ENCODE results near the gene CTNNBIP1.

Gene CTNNBIP1

DNA sequence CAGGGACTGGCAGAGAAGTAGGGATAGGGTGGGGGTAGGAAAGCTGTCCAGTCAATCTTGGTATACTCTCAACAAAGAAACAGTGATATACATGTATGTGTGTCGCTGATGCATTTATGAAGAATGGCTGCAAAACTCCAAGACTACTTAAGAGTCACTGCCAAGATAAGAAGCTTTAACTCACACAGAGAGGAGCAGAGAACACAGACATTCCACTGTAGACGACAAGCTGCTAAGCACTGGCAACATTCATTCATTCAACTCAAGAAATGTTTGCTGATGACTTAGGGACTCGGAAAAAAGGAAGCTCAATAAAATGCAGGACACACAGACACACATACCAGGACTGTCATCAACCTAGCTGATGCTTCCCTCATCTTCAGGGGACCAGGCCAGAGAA, 5.5 kb downstream of the CTNNBIP1 start:
- DNase-seq (ENCODE audit: low spot score), result no peak

DNA sequence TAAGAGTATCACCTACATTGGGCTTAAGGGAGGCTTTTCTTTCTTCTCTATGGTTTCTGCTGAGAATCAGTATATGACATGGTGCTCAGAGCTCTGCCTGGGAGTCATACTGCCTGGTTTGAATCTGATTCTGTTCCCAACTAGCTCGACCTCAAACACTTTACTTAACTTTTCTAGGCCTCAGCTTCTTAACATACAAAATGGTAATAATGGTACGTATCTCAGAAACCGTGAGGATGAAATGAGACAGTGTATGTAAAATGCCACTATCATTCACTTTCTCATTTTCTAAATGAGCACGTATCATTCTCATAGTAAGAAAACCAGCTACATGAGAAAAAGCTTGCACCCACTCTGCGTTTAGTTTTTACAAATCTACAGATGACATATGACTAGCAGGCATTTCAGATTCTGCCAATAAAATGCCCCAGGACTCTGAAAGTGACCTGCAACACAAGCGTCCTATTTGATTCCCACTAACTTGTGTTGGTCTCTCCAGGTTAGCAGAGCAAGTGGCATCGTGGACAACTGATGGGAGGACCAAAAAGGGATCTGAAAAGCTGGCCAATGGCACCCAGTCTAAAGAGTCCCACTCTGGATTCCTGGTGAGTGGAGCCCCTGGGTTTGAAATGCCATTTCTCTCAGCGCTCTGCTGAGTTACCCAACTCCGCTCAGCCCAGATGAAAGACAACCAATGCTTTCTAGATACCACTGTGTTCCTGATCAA, 6.1 kb downstream of the CTNNBIP1 start:
- no peak for DNase-seq (ENCODE audit: low spot score)

DNA sequence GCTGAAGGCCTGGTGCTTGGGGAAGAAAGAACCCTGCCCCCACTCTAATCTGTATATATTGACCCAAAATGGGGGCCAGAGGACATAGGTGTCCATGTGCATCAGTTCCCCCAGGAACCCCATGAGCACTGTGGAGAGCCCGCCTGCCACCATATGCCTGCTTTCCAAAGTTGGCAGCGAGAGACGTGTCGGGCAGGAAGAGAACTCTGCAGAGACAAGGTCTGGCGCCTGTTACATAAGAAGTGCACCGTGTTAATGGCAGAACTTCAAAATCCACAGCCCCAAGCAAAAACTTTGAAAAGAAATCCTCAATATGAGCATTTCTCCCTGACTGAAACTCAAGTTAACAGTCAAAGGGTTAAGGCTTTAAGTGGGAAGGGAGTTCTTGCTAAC, 8.0 kb downstream of the CTNNBIP1 start:
- peak; percentile 69 for DNase-seq (ENCODE audit: low spot score)

DNA sequence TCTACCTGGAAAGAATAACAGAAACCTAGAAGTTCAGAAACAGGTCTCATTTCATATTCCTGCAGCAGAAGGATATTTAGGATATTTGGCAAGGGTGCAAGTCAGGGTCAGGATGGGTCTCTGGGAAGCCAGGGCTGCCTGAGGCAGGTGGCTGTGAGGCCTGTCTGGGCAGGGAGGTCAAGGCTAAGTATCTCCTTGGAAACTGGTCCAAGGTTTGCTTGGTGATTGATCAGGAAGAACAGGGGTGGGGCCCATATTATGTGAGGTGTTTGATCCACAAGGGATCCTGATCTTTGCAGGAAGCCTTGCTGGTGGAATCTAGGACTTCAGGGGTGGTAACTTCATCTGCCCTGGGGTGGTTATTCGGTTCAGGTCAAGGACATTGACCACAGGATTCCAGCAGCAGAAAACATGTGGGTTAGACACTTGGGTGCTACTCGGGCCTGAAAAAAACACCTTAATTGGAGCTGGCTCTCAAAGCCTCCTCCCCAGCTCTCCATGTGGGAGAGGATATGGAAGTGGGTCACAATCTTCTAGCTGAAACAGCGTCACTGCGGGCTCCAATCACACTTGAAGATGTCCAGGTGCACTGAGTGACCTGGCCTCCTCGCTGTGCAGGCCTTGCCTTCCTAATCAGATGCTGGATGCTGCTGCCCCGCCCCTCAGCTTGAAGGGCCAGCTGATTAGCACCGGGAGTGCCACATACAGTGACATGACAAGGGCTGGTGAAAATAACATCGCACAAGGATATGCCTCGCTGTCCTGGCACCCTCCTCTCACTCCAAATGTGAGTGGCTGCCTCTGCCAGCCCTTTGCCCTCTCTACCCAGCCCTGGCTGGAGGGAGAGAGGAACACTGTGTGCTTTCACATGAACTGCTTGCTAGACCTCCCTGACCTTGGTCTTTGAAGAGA, 8.7 kb downstream of the CTNNBIP1 start:
- DNase-seq (ENCODE audit: low spot score), result no peak

DNA sequence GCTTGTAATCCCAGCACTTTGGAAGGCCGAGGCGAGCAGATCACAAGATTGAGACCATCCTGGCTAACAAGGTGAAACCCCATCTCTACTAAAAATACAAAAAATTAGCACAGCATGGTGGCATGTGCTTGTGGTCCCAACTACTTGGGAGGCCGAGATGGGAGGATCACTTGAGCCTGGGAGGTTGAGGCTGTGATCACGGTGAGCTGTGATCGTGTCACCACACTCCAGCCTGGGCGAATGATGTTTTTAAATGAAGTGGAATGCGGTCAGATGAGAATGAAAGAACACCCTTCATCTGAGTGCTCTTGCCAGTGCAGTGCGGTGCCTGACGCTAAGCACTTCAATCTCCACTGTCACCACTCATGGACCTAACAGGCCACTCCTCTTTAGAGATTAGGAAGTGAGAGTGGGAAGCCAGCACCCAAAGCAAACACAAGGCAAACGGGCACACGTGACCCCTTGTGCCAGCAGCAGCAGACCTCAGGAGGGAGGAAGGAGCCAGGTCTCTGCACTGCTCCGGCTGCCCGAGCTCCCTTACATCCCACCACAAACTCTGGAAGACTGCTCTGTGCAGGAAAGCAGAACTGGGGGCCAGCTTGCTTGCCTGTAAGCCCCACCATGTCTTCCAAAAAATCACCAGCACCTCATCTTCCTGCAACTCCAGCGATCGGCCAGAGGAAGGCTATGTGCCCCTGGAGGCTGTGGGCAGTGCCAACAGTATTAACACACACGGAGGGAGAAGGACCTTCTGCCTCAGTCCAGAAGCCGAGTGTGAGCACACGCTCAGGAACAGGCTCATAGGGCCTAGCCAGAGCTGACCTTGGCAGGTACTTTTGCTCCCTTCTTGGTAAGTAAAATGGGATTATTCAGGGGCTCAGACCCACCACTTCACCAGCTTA, 9.7 kb downstream of the CTNNBIP1 start:
- peak; percentile 90 for DNase-seq (ENCODE audit: low spot score)

DNA sequence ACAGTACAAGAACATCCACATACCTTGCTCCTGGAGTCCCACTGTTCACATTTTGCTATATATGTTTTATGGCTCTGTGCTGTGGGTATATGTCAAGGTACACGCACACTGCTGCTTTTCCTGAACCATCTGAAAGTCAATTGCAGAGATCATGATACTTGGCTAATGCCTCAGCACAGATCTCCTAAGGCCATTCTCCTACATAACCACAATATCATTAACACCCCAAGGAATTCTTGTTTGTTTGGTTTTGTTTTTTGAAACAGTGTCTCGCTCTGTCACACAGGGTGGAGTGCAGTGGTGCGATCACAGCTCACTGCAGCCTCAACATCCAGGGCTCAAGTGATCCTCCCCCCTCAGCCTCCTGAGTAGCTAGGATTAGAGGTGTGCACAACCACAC, 16.0 kb downstream of the CTNNBIP1 start:
- no peak for DNase-seq (ENCODE audit: low spot score)

DNA sequence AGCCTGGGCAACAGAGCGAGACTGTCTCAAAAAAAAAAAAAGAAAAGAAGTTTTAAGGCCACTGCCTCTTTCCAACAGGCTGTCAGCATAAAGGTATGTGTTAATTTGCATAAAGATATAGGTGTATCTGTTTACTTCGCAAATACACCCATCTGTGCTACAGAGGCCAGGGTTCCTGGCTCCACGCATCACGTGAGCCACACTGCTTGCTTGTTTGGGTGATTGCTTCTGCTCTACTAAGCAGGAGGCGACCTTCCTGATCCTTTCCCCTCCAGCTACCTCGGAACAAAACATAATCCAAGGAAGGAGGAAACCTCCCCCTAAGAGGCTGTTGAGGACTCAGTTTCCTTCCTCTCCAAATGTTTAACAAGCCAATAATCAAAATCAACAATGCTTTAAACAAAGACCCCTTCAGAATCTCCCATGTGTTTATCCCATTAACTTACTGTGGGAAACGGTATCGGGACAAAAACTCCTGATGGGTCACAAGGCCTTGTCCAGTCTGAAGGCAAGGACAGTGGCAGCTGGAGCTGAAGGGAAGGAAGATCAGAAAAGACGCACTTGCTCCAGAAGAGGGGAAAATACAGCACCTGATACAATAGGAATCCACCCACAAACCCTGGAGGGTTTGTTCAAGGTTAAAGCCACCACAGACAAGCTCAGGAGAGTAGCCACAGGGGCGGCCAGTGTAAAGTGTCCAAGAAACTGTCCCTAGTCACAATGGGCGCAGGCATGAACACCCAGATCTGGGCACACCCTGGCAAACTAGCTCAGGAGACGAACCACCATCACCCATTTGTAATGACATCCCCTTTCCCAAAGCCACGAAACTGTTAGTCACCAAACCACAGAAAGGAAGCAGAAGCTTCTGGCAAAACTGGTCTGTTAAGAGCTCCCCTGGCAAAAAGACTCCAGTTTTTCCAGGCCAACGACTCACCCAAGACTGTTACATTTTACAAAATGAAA, 17.2 kb downstream of the CTNNBIP1 start:
- no peak for DNase-seq (ENCODE audit: low spot score)

DNA sequence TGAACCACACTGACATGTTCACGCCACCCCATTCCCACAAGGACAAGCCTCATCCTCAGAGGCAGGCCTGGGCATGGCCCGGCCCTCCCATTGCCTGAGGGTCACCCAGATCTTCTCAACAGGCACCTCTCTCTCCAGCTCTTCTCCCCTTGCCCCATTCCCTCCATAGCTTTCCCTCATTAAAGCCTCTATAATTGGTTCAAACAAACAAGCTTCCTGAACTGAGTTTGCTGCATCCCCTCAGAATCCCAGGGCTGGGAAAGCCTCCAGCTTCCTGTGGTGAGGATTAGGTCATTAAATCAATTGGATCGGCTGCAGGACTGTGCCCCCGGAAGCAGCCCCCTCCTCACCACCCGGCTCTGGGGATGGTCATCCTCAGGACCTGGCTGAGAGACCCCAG, 18.9 kb downstream of the CTNNBIP1 start:
- DNase-seq (ENCODE audit: low spot score), result no peak

DNA sequence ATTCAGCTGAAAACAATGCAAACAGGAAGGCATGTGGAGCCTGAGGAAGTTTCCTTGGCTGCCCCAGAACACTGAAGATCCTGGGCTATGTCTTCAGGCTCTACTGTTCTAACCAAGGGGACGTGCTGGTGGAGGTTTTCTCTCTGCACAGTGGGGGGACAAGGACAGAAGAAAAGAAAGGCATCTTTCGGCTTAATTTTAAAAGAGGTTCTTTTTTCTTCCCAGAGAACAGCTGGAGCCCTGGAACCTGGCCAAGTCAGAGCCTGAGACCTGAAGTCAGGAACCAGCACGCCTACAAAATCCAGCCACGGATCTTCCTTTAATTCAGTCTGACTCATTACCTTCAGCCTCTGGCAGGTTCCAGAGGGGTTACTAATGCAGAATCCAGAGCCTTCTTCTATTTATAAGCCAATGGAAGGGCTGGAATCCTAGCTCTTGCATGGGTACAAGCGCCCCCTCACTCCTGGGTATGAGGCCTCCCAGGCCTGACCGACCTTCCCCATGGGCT, 19.8 kb downstream of the CTNNBIP1 start:
- DNase-seq (ENCODE audit: low spot score), result no peak

DNA sequence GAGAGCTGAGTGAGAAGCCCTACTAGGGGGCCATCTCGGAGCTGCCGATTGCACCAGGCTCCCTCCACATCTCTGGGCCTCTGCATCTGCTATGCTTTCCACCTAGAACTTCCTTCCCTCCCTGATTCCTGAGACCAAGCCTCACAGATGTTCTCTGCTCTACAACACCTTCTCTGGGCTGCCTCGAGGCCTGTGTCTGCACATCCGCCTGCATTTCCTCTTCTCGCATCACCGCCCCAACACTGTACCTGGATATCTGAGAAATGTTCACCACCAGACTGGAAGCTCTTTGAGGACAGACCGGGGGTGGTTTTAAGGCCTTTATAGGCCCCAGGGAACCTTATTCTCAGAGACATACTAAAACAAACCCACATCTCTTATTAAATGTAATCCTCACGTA, 20.7 kb downstream of the CTNNBIP1 start:
- DNase-seq (ENCODE audit: low spot score), result no peak

DNA sequence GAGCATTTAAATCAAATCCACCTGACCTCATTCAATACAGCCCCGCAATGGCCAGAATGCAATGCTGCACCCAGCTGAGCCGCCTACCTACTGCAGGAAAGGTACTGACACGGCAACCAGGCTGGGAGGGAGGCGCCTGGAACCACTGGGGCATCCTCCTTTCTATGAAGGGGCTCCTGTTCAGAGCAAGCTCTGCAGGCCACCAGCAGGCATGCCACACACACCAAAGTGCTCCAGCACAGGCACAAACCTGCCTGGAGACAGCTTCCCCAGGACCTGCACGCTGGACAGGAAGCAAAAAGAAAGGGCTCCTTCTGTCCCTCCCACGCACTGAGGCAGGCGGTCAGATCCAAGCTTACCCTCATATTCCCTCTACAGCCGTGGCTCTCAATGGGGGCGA, 21.2 kb downstream of the CTNNBIP1 start:
- no peak for DNase-seq (ENCODE audit: low spot score)

DNA sequence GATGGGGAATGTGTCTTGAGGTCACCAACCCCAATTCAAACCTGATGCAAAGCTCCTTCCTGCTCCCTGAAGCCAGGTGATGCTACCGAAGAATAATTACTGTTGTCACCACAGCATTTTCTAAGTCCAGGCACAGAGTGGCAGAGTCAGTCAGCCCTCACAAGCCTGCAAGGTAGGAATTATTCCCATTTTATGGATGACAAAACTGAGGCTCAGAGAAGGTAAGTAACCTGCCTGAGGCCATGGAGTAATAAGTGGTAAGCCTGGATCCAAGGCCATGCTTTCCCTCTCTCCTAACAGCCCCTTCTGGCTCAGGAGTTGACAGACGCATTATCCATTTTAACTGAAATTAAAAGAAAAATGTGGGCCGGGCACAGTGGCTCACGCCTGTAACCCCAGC, 23.0 kb downstream of the CTNNBIP1 start:
- DNase-seq (ENCODE audit: low spot score), result no peak

DNA sequence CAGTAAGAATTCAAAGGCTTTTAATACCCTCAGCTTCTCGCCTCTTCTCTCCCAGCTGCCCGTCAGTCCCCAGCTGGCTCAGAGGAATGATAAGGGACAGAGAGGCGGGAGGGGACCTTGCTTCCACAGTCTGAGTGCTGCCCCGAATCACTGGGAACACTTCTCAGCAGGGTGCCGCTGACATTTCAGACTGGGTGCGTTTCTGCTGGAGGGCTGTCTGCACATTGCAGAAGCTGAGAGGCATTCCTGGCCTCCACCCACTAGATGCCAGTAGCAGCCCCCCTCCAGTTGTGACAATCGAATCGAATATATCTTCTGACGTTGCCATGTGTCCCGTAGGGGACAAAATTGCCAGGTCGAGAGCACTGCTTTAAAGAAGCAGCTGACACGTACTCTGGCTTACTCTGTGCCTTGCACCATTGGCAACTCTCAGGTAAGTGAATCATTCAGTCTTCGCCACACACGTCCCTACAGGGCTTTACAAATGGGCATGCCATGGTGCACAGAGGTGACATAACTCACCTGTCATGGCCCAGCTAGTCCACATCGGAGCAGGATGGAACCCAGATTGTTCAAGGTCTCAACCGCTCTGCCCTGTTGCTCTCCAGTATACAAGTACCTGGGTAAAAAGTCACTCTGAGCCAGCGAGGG, 23.9 kb downstream of the CTNNBIP1 start:
- DNase-seq (ENCODE audit: low spot score), result no peak

DNA sequence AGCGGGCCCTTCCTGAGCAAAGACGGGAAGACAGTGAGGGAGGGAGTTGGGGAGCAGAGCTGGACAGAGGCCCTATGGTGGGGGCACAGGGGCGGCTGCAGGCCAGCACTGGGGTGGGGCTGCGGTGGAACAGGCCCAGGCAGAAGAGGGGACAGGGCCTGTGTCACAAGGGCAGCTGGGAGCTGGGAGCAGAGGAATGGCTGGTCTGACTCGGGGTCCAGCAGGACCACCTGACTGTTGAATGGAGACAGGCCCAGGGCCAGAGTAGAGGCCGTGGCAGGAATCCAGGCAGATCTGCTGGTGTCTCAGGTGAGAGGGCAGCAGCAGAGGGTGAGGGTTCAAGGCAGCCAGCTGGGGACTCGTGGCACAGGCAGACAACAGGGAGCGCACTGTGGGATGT, 25.3 kb downstream of the CTNNBIP1 start:
- DNase-seq (ENCODE audit: low spot score), result no peak

DNA sequence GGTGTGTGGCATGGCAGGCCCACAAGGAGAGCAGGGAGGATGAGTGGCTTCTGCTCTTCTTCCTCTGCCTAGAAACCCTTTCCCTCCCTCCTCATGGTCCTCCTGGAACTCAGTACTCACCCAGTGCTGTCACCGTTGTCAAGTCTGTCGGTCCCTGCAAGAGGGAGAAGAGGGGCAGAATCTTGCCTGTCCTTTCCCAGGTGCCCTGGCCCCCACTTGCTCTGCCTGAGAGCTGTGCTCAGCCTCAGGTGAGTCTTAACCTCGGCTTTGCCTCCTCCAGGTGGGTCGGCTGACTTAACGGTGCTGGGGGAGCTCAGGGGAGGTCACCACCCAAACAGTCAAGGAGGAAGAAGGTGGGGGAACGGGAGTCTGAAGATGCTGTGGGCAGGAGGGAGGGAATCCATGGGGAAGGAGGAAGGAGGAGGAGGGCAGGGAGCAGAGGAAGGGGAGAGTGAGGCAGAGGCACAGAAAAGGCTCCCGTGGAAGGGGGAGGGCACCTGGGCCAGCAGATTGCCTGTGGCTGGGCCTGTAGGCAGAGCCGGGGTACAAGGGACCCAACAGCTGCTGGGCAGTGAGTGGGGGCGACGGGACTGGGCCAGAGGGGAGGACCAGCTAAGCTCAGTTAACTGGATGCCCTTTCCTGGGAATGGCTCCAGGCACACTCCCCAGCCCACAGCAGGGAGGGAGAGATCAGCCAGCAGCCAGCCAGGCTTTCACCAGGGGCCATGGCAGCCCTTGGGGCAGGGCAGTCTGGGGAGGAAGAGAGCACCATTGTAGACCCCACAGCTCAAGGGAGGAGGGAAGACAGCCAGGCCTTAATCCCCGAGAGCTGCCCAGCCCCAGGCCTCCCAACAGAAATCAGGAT, 26.3 kb downstream of the CTNNBIP1 start:
- DNase-seq (ENCODE audit: low spot score), result no peak

DNA sequence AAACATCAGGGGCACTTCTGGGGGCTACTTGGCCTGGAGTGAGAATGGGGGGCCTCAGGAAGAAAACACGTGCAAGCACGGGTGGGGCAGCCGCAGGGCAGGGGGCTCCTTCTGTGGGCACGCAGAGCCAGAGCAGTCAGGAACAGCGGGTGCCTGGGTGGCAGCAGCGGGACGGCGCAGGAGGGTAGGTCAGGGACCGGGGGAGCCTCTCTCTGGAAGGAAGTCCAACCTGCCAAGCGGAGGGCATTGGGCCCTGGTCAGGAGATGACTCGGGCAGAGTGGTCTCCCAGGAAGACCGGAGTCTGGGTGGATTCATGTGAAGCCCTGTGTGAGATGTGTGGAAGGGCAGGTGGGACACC, 27.1 kb downstream of the CTNNBIP1 start:
- DNase-seq (ENCODE audit: low spot score), result no peak

DNA sequence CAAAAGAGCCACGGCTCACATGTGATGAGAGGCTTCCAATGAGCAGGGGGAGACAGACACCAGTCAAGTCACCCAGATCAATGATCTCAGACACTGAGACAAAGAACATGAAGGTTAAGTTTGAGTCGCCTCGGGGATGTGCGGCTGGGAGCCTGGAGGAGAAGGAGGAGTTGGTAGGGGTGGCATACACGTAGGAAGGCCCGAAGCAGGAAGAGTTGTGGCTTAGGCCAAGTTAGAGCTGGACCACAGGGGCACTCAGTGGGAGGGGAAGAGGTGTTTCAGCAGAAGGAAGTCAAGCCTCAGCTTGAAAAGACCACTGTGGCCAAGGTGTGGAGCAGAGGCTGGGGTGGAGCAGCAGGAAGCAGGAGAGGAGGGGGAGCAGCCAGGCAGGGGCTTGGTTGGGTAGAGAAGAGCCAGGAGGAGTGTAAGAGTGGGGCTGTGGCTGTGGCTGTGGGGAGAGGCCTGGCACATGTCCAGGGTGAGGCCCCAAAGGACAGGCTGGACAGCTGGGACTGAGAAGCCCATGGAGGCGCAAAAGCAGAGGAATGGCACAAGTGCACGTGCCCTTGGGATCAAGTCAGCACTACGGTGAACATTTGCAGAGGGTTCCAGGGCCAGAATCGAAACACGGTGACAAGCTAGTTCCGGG, 27.6 kb downstream of the CTNNBIP1 start:
- no peak for DNase-seq (ENCODE audit: low spot score)

DNA sequence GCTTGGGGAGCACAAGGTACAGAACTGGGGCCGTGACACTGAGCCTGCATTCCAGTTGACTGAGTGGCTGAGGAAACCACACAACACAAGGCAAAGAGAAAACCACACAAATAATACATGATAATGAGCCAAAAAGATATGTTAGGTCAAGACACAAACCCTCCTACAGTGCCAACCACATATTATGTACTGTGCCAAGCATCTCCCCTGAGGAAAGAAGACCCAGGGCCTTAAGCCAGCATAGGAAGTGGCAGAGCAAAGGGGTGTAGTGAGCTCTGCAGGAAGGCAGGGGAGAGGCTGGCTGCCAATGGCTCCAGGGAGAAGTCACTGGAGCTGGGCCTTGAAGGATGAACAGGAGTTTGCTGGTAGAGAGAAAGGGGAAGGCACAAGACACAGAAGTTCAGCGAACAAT, 28.2 kb downstream of the CTNNBIP1 start:
- DNase-seq (ENCODE audit: low spot score), result no peak

DNA sequence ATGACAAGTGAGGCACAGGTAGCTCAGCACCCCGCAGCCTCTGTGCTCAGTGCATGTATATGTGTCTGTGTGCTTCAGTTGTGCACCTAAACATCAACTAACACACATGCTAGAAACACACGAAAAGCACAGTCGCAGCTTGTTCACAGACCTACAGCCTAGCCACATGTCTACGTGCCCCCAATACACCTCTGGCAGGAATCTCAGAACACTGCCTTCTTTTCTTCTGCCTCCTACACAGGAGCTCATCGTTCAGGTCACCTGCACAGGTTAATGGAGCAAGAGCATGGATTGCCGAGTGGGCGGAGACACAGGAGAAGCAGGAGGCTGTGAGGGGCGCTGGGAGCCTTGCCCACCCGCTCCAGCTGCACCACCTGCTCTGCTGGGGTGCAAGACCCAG, 31.7 kb downstream of the CTNNBIP1 start:
- DNase-seq (ENCODE audit: low spot score), result no peak
